ENCODE results near the gene FRMPD4. TPM values are rescaled to one million over a fixed set of nuclear protein-coding genes. Genes with fewer than 3 reads are reported as not detected.

Gene FRMPD4
- total and polyA plus RNA-seq, 2 donors (not counting 3 experiments of a cell fraction or from before 2014, with no cell fraction given) = not detected

DNA sequence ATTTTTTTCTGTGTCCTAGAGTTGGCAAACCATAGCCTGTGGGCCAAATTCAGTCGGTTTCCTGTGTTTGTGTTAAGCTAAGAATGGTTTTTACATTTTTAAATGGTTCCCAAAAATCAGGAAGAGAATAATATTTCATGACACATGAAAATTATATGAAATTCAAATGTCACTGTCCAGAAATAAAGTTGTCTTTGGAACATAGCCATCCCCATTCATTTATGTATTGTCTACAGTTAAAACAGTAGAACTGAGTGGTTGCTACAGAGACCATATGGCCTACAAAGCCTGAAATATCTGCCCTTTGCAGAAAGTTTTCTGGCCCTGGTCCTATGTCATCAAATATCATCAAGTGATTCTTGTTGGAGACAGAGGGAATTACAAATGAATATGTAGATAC lies 15.5 kb downstream of the FRMPD4 start:
- BruUV-seq (replicated peaks) = no TSS peak
- FAIRE-seq (no peak), DNase-seq (ENCODE audit: low read depth, low spot score) (peak; percentile 50)
- no peaks in the 10 kb centered on the region for H3K27me3 ChIP-seq (ENCODE audit: control insufficient read depth in 2 of 2, insufficient read depth in 2 of 2, low read length in 2 of 2)
- no peak for TF ChIP-seq POLR2AphosphoS5 (IDR thresholded peaks at IDR 0.05; ENCODE audit: insufficient read depth, low read depth, low read length)
- TF ChIP-seq, protein P1, sequence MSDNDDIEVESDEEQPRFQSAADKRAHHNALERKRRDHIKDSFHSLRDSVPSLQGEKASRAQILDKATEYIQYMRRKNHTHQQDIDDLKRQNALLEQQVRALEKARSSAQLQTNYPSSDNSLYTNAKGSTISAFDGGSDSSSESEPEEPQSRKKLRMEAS (IDR thresholded peaks at IDR 0.05; ENCODE audit: insufficient read depth, insufficient read length) = no peak
- no peak for TF ChIP-seq EZH2 (IDR thresholded peaks at IDR 0.05; ENCODE audit: borderline replicate concordance, low read depth, low read length, severe bottlenecking)
- dilution Hi-C loops (cut with MboI; ENCODE audit: extremely low pct_ligation_motif_present, low sequenced_read_pairs) (no loop called here), intact Hi-C loops (cut with micrococcal nuclease) (no loop called here)
- H3K9ac ChIP-seq (replicated peaks; ENCODE audit: extremely low read depth, insufficient read depth, low read length) = no peak overlapping the region
- ChIA-PET POLR2A (no interaction called here), CTCF (no interaction called here)
- H3K79me2 ChIP-seq (ENCODE audit: control insufficient read depth, insufficient read depth, low read length) = no peaks in the 10 kb centered on the region
- no peaks in the 10 kb centered on the region for H3K9me3 ChIP-seq (replicated peaks; ENCODE audit: control insufficient read depth, insufficient read depth, low read length)
- no peaks in the 10 kb centered on the region for H3K9me1 ChIP-seq (replicated peaks; ENCODE audit: control insufficient read depth, extremely low read depth, insufficient read depth, low read length)
- no peak overlapping the region for H3K4me3 ChIP-seq (replicated peaks in 1 of 3; ENCODE audit: insufficient read depth in 1 of 3, low read depth in 1 of 3, low read length in 3 of 3)
- no peaks in the 10 kb centered on the region for H4K20me1 ChIP-seq (replicated peaks; ENCODE audit: control insufficient read depth, extremely low read depth, insufficient read depth, low read length)
- H3K4me1 ChIP-seq (ENCODE audit: control insufficient read depth, extremely low read depth, insufficient read depth, low read length) = no peaks in the 10 kb centered on the region
- H3K27ac ChIP-seq (ENCODE audit: insufficient read depth, low read depth, low read length) = no peak overlapping the region
- no peak overlapping the region for H3K4me2 ChIP-seq (ENCODE audit: insufficient read depth, low read length)
- no peaks in the 10 kb centered on the region for H3K36me3 ChIP-seq (ENCODE audit: control insufficient read depth in 2 of 2, extremely low read depth in 1 of 2, insufficient read depth in 2 of 2, low read length in 2 of 2)
- no peak overlapping the region for H2AFZ ChIP-seq (ENCODE audit: low read depth, low read length)

GRCh38 chrX:12159799-12160198 lies 21.5 kb downstream of the FRMPD4 start:
- Histone ChIP-seq H3K27me3 (ENCODE audit: control insufficient read depth in 2 of 2, insufficient read depth in 2 of 2, low read length in 2 of 2) (no peaks in the 10 kb centered on the region), H3K36me3 (ENCODE audit: control insufficient read depth in 2 of 2, extremely low read depth in 1 of 2, insufficient read depth in 2 of 2, low read length in 2 of 2) (no peaks in the 10 kb centered on the region), H4K20me1 (replicated peaks; ENCODE audit: control insufficient read depth, extremely low read depth, insufficient read depth, low read length) (no peaks in the 10 kb centered on the region), H3K4me3 (replicated peaks in 1 of 3; ENCODE audit: insufficient read depth in 1 of 3, low read depth in 1 of 3, low read length in 3 of 3) (no peak overlapping the region), H3K9me1 (replicated peaks; ENCODE audit: control insufficient read depth, extremely low read depth, insufficient read depth, low read length) (no peaks in the 10 kb centered on the region), H3K4me1 (ENCODE audit: control insufficient read depth, extremely low read depth, insufficient read depth, low read length) (no peaks in the 10 kb centered on the region), H2AFZ (ENCODE audit: low read depth, low read length) (no peak overlapping the region), H3K27ac (ENCODE audit: insufficient read depth, low read depth, low read length) (no peak overlapping the region), H3K79me2 (ENCODE audit: control insufficient read depth, insufficient read depth, low read length) (no peaks in the 10 kb centered on the region), H3K4me2 (ENCODE audit: insufficient read depth, low read length) (no peak overlapping the region), H3K9me3 (replicated peaks; ENCODE audit: control insufficient read depth, insufficient read depth, low read length) (no peaks in the 10 kb centered on the region), H3K9ac (replicated peaks; ENCODE audit: extremely low read depth, insufficient read depth, low read length) (no peak overlapping the region)
- FAIRE-seq (no peak), DNase-seq (ENCODE audit: low read depth, low spot score) (no peak)
- BruUV-seq (replicated peaks) = no TSS peak
- dilution Hi-C loops (cut with MboI; ENCODE audit: extremely low pct_ligation_motif_present, low sequenced_read_pairs) = no loop called here
- intact Hi-C loops (cut with micrococcal nuclease) = no loop called here
- ChIA-PET POLR2A (no interaction called here), CTCF (no interaction called here)
- TF ChIP-seq CTCF (IDR thresholded peaks at IDR 0.05; ENCODE audit: extremely low read depth in 1 of 2, insufficient read depth in 1 of 2, low read depth in 1 of 2, low read length in 2 of 2) (no peak), FOS (IDR thresholded peaks at IDR 0.05; ENCODE audit: borderline replicate concordance, insufficient read depth, low read length) (no peak), MYC (IDR thresholded peaks at IDR 0.05; ENCODE audit: low read depth, low read length) (no peak), JUN (IDR thresholded peaks at IDR 0.05; ENCODE audit: borderline replicate concordance, insufficient read depth, insufficient read length, low read depth) (no peak), POLR2AphosphoS5 (IDR thresholded peaks at IDR 0.05; ENCODE audit: insufficient read depth, low read depth, low read length) (no peak), GATA2 (IDR thresholded peaks at IDR 0.05; ENCODE audit: insufficient read depth, insufficient read length, low read depth, low read length) (no peak), POLR2A (IDR thresholded peaks at IDR 0.05; ENCODE audit: low read depth, low read length) (no peak), EZH2 (IDR thresholded peaks at IDR 0.05; ENCODE audit: borderline replicate concordance, low read depth, low read length, severe bottlenecking) (no peak)
- TF ChIP-seq, protein P1 (IDR thresholded peaks at IDR 0.05; ENCODE audit: insufficient read depth, insufficient read length) = no peak
